B cell (primary cell): ENCODE measurements around the gene LRSAM1.

Experiments used
- EZH2 ChIP-seq: IDR thresholded peaks from 2 replicates; pipeline ENCODE4 v1.6.1; 2012; ENCODE audit warnings: borderline replicate concordance, low read depth, mild to moderate bottlenecking, moderate library complexity, low read length; ENCODE audit not compliant: insufficient read depth, poor library complexity, severe bottlenecking
- TF ChIP-seq, protein P1 (sequence below): fragments of 200-600 bp; IDR thresholded peaks from one replicate; pipeline ENCODE4 v1.8.0; 2022; ENCODE audit warnings: antibody characterized with exemption, mild to moderate bottlenecking

DNA sequence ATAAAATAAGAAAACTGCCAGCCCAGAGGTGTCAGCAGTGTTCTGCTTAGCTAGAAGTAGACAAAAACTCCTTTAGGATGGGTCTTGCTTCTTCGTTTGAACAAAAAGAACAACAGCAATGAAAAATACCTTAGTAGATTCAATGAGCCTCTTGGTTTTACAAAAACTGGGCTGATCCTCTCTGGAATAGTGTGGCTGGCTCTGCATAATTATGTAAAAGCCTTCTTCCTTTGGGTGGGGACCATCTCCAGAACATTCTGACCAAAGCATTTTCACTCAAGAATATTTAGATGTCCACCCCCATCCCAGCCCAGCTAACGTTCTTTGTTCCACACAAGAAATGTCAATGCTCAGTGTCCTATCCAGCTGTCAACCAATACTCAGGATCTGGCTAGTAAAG, 63.2 kb downstream of the LRSAM1 start:
- TF ChIP-seq EZH2 = no peak
- TF ChIP-seq, protein P1, sequence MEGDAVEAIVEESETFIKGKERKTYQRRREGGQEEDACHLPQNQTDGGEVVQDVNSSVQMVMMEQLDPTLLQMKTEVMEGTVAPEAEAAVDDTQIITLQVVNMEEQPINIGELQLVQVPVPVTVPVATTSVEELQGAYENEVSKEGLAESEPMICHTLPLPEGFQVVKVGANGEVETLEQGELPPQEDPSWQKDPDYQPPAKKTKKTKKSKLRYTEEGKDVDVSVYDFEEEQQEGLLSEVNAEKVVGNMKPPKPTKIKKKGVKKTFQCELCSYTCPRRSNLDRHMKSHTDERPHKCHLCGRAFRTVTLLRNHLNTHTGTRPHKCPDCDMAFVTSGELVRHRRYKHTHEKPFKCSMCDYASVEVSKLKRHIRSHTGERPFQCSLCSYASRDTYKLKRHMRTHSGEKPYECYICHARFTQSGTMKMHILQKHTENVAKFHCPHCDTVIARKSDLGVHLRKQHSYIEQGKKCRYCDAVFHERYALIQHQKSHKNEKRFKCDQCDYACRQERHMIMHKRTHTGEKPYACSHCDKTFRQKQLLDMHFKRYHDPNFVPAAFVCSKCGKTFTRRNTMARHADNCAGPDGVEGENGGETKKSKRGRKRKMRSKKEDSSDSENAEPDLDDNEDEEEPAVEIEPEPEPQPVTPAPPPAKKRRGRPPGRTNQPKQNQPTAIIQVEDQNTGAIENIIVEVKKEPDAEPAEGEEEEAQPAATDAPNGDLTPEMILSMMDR = no peak
